ENCODE results near the gene FER.
"Not testable (repeated sequence)": the region's sequence is repeated elsewhere in the genome, so short reads cannot be mapped to it uniquely, and the experiment has no call there.

The FER gene

GRCh38 chr5:108747774-108748400 lies at the start of gene FER:
TSS of gene FER (plus strand) at chr5:108747897. CDS start at chr5:108798183, 50,286 bp downstream.
- no peak for DNase-seq (ENCODE audit: low spot score)

GRCh38 chr5:108700388-108700787 lies 47.3 kb upstream of the FER start:
- not testable (repeated sequence) for DNase-seq (ENCODE audit: low spot score)

GRCh38 chr5:108700930-108701329 lies 46.8 kb upstream of the FER start:
- no peak for DNase-seq (ENCODE audit: low spot score)

GRCh38 chr5:108702546-108702945 lies 45.2 kb upstream of the FER start:
- DNase-seq (ENCODE audit: low spot score), result no peak

GRCh38 chr5:108703313-108703712 lies 44.4 kb upstream of the FER start:
- no peak for DNase-seq (ENCODE audit: low spot score)

- no peak for DNase-seq (ENCODE audit: low spot score)
Measured at GRCh38 chr5:108707141-108707540, 40.6 kb upstream of the FER start.

DNA sequence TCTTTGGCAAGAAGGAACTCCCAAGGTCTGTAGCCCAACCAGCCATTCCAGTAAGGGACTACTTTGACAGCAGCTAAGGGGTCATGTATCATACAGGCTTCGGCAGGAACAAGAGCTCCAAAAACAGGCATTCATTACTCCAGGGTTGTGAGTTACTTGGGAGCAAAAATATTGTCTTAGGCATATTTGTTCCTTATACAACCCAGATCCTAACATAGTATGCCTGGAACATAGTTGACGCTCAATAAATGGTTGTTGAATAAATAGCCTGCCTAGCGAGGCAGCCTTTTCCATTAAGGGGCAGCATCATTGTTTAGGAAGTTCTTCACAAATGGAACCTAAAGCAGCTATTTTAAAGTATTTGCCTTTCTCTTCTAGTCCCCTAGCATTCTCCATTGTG lies 35.8 kb upstream of the FER start:
- no peak for DNase-seq (ENCODE audit: low spot score)

DNA sequence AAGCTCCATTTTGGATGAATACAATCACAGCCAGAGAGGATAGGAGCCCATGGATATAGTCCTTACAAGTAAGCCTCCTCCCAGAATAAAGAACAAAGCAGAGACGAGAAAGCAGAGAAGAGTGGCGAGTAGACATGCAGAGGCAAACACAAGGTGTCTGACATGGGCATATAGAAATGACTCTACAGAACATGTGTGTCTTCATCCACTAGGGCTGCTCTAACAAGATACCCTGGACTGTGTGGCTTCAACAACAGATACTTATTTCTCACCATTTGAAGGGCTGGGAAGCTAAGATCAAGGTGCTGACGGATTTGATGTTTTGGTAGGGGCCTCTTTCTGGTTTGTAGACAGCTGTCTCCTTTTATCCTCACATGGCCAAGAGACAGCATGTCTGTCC lies 32.3 kb upstream of the FER start:
- no peak for DNase-seq (ENCODE audit: low spot score)

DNA sequence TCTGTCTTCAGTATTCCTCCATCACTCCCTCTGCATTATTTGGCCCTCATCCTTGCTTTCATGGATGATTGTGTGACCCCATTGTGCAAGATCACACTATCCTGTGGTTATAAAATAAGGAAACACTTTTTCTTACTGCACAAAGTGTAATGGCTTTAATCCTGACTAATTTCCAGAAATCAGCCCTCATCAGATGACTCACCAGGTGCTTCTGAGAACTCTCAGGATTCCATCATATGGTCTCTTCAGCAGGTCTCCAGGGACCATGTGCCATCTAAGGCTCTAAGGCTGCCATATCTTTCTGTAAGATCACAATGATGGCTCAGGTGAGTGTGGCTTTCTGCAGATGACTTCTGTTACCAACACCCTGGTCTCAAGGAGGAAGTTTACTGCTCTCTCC lies 27.3 kb upstream of the FER start:
- DNase-seq (ENCODE audit: low spot score), result no peak

DNA sequence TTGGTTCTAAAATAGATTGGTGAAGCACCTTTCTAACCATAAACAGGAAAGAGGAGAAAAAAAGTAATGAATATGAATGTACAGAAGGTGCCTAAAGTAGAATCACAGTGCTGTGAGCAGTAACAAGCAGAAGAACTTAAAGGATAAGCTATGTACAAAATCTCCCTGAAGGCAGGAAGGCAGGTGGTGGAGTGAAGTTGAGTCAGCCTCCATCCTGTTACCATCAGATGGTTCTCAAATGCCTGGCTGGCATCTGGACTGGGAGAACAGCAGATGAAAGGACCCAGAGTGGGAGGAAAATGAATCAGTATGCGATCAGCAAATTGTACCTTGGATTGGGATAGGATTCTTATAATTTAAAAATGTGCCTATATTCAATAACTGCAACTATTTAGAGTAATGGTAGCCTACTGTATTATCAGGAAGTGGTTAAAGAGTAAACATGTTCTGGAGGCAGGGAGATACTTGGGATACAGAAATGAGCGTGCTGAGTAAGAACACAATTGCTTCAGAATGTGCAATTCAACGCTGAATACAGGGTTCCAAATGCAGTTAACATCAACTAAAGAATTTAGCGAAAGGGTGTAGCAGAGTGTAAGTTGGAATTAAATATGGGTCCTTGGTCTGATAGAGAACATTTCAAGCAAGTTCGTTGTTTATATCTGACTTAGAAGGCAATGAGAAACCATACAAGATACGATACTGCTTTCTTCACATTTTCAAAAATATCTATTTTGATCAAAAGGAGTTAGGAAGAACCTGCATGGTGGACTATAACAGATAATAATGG lies 21.1 kb upstream of the FER start:
- DNase-seq (ENCODE audit: low spot score), result no peak

DNA sequence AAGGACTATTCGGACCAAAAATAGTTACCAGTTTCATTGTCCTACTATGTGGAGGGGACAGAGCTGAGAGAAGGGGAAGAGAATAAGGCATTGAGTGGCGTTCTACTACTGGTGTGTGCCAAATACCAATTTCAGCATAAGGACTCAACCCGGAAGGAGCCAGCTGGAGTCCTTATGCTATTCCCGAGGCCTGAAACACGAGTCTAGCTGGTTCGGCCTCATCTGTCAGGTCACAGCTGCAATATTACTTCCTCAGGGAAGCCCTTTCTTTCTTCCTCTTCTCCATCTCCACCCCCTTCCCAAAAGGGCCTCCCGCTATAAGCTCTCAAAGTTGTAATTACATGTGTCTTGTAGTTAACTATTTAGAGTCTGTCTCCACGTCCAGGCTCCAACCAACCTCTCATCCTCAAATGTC lies 20.5 kb upstream of the FER start:
- DNase-seq (ENCODE audit: low spot score), result peak; percentile 62

DNA sequence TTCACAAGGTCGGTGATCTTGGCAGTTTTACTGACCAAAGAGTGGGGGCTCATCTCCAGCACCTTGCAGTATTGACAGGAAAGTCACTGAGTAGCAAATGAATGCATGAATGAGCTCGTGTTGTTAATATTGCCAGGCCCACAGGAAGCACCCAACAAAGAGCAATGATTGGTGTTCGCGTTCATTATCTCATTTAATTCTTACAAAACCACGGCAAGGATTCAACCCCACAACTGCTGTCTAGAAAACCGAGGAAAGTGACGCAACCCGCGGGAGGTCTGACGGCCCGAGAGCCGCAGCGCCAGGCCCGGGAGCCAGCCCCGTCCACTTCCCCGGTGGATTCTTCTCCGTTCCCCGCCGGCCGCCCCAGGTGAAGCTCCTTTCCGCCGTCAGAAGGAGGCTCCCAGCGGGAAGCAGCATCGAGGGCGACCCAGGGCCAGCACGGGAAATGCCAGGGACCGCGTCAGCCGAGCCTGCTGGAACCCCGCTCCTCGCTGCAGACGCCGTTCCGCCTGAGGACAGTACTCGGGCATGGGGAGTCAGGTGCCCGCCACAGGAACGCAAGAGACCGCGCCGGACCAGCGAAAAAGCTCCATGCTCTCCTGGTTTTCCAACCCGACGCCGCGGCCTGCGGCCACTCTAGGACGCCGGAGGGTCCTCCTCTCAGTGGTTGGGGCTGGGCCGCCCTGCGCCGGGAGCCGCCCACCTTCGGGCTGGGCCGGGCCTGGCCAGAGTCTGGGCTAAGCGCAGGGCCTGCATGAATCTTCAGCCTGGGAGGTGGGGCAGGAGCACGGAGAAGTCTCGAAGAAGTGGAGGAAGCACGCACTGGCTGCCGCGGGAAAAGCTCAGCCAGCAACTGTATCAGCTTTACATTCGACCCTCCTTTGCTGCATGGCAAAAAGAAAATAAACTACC lies 19.8 kb upstream of the FER start:
- peak; percentile 95 for DNase-seq (ENCODE audit: low spot score)

DNA sequence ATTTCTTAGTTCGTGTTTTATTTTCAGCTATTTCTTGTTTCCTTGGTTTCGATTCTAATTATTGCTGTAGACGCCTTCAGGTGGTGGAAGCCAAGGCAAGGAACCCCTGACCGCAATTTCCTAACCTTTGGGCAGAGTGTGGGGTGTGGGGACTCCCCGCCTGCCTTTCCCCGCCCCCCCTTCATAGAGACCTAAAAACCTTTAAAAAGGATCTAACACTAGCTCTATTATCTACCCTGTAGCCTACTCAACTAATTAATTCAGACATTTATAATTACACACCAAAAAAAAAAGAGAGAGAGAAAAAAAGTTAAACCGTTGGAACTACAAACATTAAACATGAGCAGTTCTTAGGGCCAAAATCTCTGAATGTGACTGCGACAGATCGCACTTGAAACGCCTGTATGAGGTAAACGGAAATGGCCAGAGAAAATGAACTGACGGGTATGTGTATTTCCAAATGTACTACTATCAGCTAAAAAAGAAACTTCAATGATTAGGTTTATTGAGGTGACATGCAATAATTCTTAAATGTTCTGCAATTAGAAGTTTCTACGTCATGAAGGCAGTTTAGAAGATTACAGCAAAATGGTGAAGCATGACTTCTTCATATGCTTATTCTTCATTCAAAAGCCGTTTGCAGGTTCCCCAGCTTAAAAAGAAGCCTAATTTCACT lies 19.0 kb upstream of the FER start:
- DNase-seq (ENCODE audit: low spot score), result no peak

DNA sequence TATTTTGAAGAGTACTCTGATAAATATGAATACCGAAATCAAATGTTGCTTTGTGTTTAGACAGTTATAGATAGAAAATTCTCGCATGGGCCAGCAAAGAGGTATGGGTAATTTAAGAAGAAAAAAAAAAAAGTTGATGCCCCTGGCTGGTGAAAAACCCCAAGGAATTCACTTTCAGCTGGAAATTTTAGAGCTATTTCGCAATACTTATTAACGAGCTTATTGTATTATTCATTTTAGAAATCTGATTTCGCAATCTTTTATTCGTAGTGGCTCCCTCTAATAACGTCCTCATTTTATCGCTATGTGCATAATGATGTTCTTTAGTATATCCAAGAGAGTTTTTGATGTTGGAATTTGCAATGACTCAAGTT lies 18.5 kb upstream of the FER start:
- DNase-seq (ENCODE audit: low spot score), result no peak

DNA sequence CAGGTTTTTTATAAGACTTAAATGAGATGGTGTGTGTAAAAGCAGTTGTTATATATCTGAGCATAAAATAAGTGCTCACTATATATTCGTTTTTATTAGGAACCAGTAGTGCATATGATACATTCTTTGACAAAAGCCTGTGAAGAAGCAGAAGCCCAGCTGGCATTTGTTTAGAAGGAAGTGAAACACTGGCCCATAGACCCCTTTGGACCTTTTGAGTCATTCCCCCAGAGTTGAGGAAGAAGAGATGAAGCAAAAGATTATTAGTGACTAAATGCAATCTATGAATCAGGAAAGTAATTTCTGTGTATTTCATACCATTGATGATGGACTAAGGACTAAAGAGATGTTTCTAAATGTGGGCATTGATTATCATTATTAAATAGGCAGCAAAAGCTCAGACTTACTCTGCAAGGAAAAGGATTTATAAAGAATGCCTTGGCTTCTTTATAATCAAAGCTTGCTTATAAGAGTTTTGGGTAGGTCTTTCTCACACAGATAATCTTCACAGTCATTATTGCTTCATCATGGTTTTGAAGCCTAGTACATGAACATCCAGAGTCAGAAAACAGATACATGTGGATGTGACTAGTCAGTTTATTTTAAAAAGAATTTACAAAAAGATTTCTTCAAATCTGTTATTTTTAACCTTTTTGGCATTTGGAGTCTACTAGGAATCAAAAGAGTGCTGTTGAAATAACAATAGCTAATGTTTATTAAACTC lies 16.9 kb upstream of the FER start:
- no peak for DNase-seq (ENCODE audit: low spot score)

DNA sequence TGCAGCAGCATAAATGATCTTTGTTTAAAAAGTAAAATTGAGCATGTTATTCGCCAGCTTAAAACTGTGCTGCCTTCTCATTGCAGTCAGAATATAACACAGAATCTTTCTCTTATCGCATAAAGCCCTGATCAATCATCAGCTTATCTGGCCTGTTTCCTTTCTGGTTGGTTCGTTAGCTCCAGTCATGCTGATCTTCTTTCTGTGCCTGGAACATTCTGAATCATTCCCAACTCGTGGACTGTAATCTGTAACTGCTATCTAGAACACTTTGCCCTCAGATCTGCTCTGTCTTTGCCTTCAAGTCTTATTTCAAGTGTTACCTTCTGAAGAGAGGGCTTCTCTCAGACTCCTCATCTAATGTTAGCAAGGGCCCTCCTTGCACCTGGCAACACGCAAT lies 11.9 kb upstream of the FER start:
- no peak for DNase-seq (ENCODE audit: low spot score)

- DNase-seq (ENCODE audit: low spot score), result no peak
Measured at GRCh38 chr5:108736855-108737254, 10.8 kb upstream of the FER start.

DNA sequence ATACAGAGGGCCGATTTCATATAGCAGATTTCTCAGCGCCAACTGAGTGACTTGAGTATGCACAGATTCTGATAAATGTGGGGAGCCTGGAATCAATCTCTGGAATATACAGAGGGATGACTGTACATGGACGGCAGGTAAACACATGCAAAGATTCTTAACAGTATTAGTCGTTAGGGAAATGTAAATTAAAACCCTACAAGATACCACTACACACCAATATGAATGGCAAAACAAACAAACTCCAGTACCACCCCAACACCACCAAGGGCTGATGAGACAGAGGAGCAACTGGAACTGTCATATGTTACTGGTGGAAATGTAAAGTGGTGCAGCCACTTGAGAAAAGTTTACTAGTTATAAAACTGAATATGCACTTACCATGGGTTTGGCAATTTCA lies 8.3 kb upstream of the FER start:
- DNase-seq (ENCODE audit: low spot score), result no peak

DNA sequence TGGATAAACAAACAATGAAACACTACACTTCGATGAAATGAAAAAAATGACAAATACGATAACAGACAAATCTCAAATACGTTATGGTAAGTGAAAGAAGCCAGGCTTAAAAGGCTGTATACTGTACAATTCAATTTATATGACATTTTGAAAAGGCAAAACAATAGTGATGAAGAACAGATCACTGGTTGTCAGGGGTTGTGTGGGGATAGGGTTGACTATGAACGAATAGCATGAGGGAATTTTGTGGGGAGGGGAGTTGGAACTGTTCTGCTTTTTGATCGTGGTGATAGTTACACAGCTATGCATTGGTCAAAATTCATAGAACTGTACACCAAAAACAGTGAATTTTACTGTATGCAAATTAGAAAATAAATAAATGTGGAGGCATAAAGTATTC lies 7.8 kb upstream of the FER start:
- DNase-seq (ENCODE audit: low spot score), result no peak

- no peak for DNase-seq (ENCODE audit: low spot score)
Measured at GRCh38 chr5:108743319-108743718, 4.4 kb upstream of the FER start.

GRCh38 chr5:108743846-108744245 lies 3.9 kb upstream of the FER start:
- no peak for DNase-seq (ENCODE audit: low spot score)
